Suprapubic skin (tissue), 3 donors: ENCODE data around the gene CYB5RL.

Experiments
- CTCF ChIP-seq, 2 donors: fragments of 200-600 bp in 1 of 2; fragments of 450-650 bp in 1 of 2; sonication (generic) in 1 of 2; IDR thresholded peaks; one replicate each; pipeline ENCODE4 v1.5.1; 2016 to 2019; ENCODE audit warnings: antibody characterized with exemption in 2 of 2, mild to moderate bottlenecking in 1 of 2, moderate library complexity in 1 of 2
- EP300 ChIP-seq: sonication (generic); formaldehyde crosslinking; IDR thresholded peaks from one replicate; pipeline ENCODE4 v1.6.1; 2017; ENCODE audit warnings: antibody characterized with exemption
- POLR2A ChIP-seq, 2 donors: fragments of 450-650 bp; IDR thresholded peaks; one replicate each; pipeline ENCODE4 v1.6.1; 2017; ENCODE audit warnings: antibody characterized with exemption in 2 of 2, mild to moderate bottlenecking in 2 of 2, moderate library complexity in 2 of 2

- no peak for TF ChIP-seq POLR2A (IDR thresholded peaks at IDR 0.05)
- no peak for TF ChIP-seq EP300
- TF ChIP-seq CTCF (IDR thresholded peaks at IDR 0.05) = no peak
Measured at GRCh38 chr1:54180701-54181360, 19.0 kb downstream of the CYB5RL start.
